Measurements from ENCODE around the gene PHACTR3. TPM values are rescaled to one million over a fixed set of nuclear protein-coding genes. Genes with fewer than 3 reads are reported as not detected.

PHACTR3 gene
- total RNA-seq, 1 experiment from 2014 or later = not detected

- Histone ChIP-seq H2AFZ (ENCODE audit: low read depth, low read length, poor library complexity, severe bottlenecking) (no peak overlapping the region), H3K4me1 (ENCODE audit: control insufficient read depth in 1 of 2, insufficient read depth in 2 of 2, low read length in 2 of 2) (no peaks in the 10 kb centered on the region; a peak in 1 of 4 replicates), H3K4me3 (replicated peaks in 1 of 2; ENCODE audit: low read depth in 1 of 2, low read length in 2 of 2) (no peak overlapping the region), H4K20me1 (ENCODE audit: insufficient read depth) (no peaks in the 10 kb centered on the region), H3K27me3 (ENCODE audit: insufficient read depth, low read length) (peaks cover 20% of the 10 kb centered on the region), H3K9ac (ENCODE audit: low read length) (no peak overlapping the region), H3K9me2 (ENCODE audit: insufficient read depth) (no peaks in the 10 kb centered on the region), H3K4me2 (ENCODE audit: low read length) (no peak overlapping the region), H3K36me3 (ENCODE audit: control insufficient read depth in 1 of 2, insufficient read depth in 2 of 2, low read length in 2 of 2) (no peaks in the 10 kb centered on the region), H3K79me2 (ENCODE audit: insufficient read depth, low read length) (no peaks in the 10 kb centered on the region), H3K9me3 (ENCODE audit: control insufficient read depth in 1 of 2, insufficient read depth in 1 of 2, low read depth in 1 of 2, low read length in 2 of 2) (no peaks in the 10 kb centered on the region), H3K27ac (ENCODE audit: low read depth, low read length) (no peak overlapping the region)
- no TSS peak for BruUV-seq (replicated peaks)
- CTCF ChIA-PET = no interaction called here
- RAD21 ChIA-PET (ENCODE audit: low non-redundant PET in 1 of 2, low total read pairs in 2 of 2, uncharacterized antibody in 2 of 2, unreplicated experiment in 2 of 2) = no interaction called here
- TF ChIP-seq MAX (IDR thresholded peaks at IDR 0.05) (no peak), SRF (IDR thresholded peaks at IDR 0.05; ENCODE audit: low read depth) (no peak), ELF1 (IDR thresholded peaks at IDR 0.05; ENCODE audit: borderline replicate concordance, low read depth) (no peak), CEBPB (IDR thresholded peaks at IDR 0.05; ENCODE audit: low read depth) (no peak), SIN3A (IDR thresholded peaks at IDR 0.05; ENCODE audit: low read depth) (no peak), RAD21 (IDR thresholded peaks at IDR 0.05; ENCODE audit: low read depth) (no peak), SP1 (IDR thresholded peaks at IDR 0.05; ENCODE audit: low read depth) (no peak), JUND (IDR thresholded peaks at IDR 0.05) (no peak), EZH2 (IDR thresholded peaks at IDR 0.05) (no peak), ZBTB33 (IDR thresholded peaks at IDR 0.05; ENCODE audit: extremely low read depth, insufficient replicate concordance, low read length) (no peak)
- intact Hi-C loops (cut with micrococcal nuclease) = no loop called here
- POLR2A ChIA-PET = no interaction called here
- DNase-seq (ENCODE audit: low read depth, low spot score) (no peak), ATAC-seq (no peak)
Observed at GRCh38 chr20:59829786-59830664, 225.7 kb downstream of the PHACTR3 start.

Measured in HCT116 (cell line).